GM12865 (cell line): ENCODE results near the gene UBE3A.
"Not testable (repeated sequence)": the region's sequence is repeated elsewhere in the genome, so short reads cannot be mapped to it uniquely, and the experiment has no call there.

Experiments used
- DNase-seq: peaks from one replicate; pipeline ENCODE4 v3.0.0; 2010; ENCODE audit warnings: low read depth
- H3K4me3 ChIP-seq: 2 replicates; pipeline ENCODE4 v1.5.1; 2011; ENCODE audit warnings: mild to moderate bottlenecking, low read depth, low read length, control low read depth
- CTCF ChIP-seq: IDR thresholded peaks from 2 replicates; pipeline ENCODE4 v1.5.1; 2011; ENCODE audit warnings: low read length, control low read depth, low read depth, inconsistent platforms; ENCODE audit not compliant: insufficient read depth; ENCODE audit errors: missing control alignments

Gene UBE3A

GRCh38 chr15:25417604-25418003, 21.2 kb downstream of the UBE3A start:
- no peak for DNase-seq
- H3K4me3 ChIP-seq = no peak overlapping the region
- no peak for TF ChIP-seq CTCF

GRCh38 chr15:25416693-25417092, 22.1 kb downstream of the UBE3A start:
- no peak for TF ChIP-seq CTCF
- H3K4me3 ChIP-seq = no peak overlapping the region; the same call in 1 of the 2 replicates
- peak; percentile 58 for DNase-seq

- DNase-seq = no peak
- no peak overlapping the region for H3K4me3 ChIP-seq
- TF ChIP-seq CTCF = no peak
These were observed 23.1 kb downstream of the UBE3A start for GRCh38 chr15:25415707-25416106.

- H3K4me3 ChIP-seq = no peak overlapping the region
- no peak for TF ChIP-seq CTCF
- DNase-seq = no peak
These were observed 23.6 kb downstream of the UBE3A start for GRCh38 chr15:25415217-25415616.

- TF ChIP-seq CTCF = no peak
- H3K4me3 ChIP-seq = no peak overlapping the region
- no peak for DNase-seq
These were observed 28.2 kb downstream of the UBE3A start for GRCh38 chr15:25410649-25411048.

GRCh38 chr15:25409731-25410130, 29.1 kb downstream of the UBE3A start:
- not testable (repeated sequence) for H3K4me3 ChIP-seq, DNase-seq

- no peak for DNase-seq
- no peak for TF ChIP-seq CTCF
These were observed 29.9 kb downstream of the UBE3A start for GRCh38 chr15:25408929-25409328.

GRCh38 chr15:25408428-25408827, 30.4 kb downstream of the UBE3A start:
- no peak for TF ChIP-seq CTCF
- H3K4me3 ChIP-seq = no peak overlapping the region
- DNase-seq = no peak

More at GRCh38 chr15:25408929-25409328, 29.9 kb downstream of the UBE3A start:
- no peak overlapping the region for H3K4me3 ChIP-seq
